ENCODE measurements around the gene APBA3.

The APBA3 gene

DNA sequence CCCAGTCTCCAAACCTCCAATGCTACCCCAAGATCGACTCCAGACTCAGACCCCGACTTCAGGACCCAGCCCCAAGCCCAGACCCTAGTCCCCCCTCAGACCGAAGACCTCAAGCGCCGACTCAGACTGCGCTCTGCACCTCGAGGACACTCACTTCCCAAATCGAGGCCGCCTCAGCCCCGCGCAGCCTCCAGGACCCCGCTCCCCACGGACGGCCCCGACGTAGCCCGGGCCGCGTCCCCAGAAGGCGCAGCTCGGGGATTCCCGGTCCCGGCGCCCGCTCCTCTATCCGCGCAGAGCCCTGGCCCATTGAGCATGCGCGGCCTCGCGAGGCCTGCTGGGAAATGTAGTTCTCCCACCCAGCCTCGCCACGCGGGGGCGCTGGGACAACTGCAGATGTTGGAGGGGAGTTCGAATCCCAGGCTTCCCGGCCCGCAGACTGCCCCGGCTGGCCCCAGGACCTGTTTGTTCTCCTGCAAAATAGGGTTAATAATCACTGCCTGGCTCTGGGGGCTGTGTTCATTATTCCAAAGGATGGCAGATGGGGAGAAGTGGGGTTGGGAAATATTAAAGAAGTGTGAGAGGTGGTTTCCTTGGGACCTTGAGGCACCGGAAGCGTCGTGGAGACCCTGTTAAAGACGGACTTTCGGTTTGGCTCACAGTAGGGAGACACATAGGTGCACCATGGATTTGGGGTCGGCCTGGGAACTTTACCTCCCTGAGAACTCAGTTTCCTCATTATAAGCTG is at the start of gene APBA3:
Gene APBA3 (minus strand): TSS at position 311 of the 748 bp plus-strand sequence. CDS start 1,428 bp downstream, outside the sequence.
- DNase-seq (ENCODE audit: low spot score), result peak; percentile 94

GRCh38 chr19:3810708-3811355 is 49.3 kb upstream of the APBA3 start:
- DNase-seq (ENCODE audit: low spot score), result no peak

DNA sequence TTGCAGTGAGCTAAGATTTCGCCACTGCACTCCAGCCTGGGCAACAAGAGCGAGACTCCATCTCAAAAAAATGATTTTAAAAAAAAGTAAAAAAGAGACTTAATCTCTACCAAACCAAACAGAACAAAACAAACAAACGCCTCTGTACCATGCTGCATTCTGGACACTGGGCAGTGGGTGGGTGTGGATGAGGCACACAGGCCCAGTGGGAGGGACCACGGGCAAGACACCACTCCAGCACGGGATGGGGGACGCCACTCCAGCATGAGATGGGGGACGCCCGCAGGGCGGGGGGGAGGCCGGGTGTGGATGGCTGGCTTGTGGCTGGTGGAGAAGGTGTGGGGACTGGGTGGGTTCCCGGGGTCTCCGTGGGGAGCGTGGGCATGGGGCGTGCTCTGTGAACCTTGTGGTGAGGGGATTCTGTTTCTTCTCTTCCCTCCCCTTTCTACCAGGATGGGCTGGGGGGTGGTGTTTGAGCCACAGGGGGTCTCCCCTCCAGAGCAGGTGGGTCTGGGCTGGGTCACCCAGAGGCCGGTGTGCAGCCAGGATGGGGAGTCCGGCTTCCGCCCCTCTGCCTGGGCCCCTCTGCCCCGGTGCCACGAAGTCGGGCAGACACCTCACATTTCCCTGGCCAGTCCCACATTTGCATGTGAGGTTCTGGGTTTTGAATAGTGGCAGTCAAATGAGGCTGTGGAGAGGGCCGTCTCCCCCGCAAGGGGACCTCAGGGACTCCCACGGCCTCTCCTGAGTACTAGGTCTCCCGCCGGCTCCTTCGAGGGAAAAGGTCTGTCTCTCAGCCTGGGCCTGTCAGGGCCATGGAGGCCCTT is 48.6 kb upstream of the APBA3 start:
- DNase-seq (ENCODE audit: low spot score), result no peak

GRCh38 chr19:3808420-3809143 is 47.1 kb upstream of the APBA3 start:
- DNase-seq (ENCODE audit: low spot score), result no peak

DNA sequence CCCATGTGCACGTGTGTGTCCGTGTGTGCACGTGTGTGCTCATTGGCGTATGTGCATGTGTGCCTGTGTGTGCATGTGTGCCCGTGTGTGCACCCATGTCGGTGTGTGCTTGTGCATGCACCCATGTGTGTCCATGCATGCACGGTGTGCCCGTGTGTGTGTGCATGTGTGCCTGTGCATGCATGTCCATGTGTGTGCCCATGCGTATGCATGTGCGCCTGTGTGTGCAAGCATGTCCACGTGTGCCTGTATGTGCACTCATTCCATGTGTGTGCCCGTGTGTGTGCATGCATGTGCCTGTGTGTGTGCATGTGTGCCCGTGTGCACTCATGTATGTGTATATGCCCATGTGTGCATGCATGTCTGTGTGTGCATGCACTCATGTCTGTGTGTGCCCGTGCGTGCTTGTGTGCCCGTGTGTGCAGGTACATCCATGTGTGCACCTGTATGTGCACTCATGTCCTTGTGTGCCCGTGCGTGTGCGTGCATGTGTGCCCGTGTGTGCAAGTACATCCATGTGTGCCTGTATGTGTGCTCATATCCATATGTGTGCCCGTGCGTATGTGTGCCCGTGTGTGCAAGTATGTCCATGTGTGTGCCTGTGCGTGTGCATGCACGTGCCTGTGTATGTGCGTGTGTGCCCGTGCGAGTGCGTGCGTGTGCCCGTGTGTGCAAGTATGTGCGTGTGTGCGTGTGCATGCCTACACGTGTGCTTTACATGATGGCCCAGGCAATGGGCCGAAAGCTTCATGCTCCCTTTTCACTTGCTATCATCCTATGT is 46.3 kb upstream of the APBA3 start:
- no peak for DNase-seq (ENCODE audit: low spot score)

- no peak for DNase-seq (ENCODE audit: low spot score)
Observed at GRCh38 chr19:3807131-3807480, 45.6 kb upstream of the APBA3 start.

- DNase-seq (ENCODE audit: low spot score), result no peak
Observed at GRCh38 chr19:3805859-3806258, 44.4 kb upstream of the APBA3 start.

DNA sequence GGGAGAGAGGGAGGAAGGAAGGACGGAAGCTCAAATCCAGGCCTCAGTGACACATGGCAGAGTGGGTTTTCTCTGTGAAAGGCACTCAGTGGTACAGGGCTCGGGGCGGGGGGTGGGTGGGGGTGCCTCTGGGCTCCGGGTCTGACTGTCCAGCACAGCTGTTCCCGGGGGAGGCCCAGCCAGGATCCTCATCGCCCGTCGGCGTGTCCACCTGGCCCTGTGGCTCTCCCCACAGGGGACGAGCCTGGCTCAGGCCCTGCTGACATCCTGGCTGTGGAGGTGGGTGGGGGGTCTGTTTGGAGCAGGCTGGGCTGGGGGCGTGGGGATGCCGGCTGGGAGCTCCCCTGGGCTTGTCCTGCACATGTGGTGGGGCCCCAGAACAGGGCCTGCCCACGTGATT is 42.9 kb upstream of the APBA3 start:
- DNase-seq (ENCODE audit: low spot score), result no peak

GRCh38 chr19:3803986-3804385 is 42.5 kb upstream of the APBA3 start:
- DNase-seq (ENCODE audit: low spot score), result no peak

DNA sequence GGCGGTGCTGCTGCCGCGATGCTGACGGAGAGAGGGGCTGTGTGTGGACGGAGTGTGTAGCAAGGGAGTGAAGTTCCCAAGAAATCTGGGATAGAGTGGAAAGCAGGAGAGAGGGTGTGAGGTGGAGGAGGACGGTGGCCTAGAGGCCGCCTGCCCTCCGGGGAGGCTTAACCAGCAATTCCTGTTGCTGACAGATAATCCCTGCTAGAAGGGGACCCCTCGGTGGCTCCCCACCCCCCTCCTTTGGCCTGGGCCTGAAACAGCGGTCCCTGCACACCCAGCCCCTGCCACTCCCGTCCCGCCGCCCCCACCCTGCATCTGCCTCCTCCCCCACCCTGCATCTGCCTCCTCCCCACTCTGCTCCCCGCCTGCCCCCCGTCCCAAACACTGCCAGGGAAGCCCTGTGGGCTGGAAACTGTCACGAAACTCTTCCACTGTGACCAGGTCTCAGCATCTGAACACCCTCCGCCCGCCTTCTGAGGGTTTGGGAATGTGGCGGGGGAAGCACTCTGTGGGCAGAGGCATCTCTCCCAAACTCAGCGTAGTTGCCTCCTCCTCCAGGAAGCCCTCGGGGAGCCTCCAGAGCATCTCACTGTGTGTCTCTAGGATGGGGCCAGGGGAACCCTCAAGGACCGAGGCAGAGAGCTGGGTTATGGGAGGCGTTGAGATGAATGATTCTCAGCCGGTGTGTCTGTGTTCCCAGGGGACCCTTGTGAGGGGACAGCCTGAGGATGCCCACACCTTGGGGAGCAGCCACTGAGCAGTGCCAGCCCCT is 41.8 kb upstream of the APBA3 start:
- no peak for DNase-seq (ENCODE audit: low spot score)

DNA sequence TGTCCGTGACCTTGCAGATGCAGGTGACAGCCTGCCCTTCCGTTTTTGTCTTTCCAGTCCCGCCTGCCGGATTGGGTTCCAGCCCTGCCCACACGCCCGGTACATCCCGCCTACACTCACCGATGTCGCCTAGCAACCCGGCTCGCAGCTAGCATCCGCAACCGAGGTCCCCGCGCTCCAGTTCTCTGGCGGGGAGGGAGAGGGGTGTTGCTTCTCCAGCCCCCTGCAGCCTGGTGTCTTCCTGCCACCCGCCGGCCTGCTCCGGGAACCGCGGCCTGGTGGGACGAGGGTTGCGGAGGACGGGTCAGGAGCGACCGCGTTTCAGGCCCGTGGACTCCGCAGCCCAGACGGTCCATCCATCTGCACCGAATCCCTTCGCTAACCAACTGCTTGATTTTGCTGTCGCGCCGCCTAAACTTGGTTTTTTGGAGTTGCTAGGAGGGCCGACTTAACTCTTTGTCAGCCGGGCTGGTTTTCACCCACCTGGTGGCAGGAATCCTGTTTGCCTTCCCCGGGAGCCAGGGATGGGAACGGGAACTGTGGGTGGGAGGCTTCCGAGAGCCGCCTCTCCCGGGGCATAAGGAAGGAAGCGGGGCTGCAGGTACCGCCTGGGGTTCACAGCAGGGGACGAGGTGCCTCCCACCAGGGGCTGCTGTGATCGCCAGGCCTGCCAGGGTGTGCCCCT is 40.1 kb upstream of the APBA3 start:
- no peak for DNase-seq (ENCODE audit: low spot score)

- DNase-seq (ENCODE audit: low spot score), result no peak
Observed at GRCh38 chr19:3800996-3801395, 39.5 kb upstream of the APBA3 start.

GRCh38 chr19:3798137-3798536 is 36.6 kb upstream of the APBA3 start:
- DNase-seq (ENCODE audit: low spot score), result no peak

DNA sequence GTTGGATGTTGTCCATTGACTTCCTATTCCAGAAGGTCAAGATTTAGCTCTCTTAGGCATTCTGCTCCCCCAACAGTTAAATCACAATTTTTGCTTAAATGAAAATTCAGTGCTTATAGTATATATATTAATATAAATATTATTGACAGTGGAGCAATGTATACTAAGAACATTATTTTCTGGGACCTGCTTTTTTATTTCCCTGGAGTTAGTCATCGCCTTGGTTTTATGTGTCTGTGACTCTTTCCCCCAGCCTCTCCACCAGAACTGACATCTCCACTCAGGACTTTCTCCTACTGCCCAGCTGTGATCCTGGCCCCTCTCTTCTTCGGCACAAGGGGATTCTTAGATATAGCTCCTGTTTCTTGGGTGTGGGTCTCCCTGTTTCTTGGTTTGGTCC is 34.9 kb upstream of the APBA3 start:
- no peak for DNase-seq (ENCODE audit: low spot score)

DNA sequence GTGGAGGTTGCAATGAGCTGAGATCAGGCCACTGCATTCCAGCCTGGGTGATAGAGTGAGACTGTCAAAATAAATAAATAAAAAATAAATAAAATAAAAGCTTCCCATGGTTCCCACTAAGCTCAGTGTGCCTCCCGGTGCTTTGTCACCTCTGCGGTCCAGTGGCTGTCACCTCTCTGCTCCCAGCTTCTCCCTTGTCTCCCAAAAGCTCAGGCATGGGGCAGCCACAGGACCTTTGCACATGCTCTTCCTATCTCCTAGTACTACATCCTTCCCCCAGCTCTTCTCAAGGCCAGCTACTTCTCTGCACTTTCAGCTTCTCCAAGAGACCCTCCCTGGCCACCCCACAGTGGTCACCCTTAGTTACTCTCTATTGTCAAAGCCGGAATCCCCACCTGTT is 32.3 kb upstream of the APBA3 start:
- DNase-seq (ENCODE audit: low spot score), result no peak

DNA sequence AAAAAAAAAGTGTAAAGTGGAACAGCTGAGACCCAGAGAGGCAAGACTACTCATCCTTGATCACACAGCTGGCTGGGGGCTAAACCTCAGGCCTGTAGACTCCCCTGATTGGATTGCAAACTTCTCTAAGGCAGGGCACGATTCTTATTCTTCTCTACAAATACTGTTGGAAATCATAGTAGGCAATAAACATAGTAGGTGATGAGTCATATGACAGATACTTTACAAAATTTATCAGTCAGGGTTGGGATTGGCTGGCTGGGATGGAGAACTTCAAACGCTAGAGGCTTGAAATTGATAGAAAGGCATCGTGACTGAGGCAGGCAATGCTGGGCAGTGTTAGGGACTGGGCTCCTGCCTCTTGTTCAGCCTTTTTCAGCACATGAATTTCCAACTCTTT is 30.6 kb upstream of the APBA3 start:
- DNase-seq (ENCODE audit: low spot score), result no peak

DNA sequence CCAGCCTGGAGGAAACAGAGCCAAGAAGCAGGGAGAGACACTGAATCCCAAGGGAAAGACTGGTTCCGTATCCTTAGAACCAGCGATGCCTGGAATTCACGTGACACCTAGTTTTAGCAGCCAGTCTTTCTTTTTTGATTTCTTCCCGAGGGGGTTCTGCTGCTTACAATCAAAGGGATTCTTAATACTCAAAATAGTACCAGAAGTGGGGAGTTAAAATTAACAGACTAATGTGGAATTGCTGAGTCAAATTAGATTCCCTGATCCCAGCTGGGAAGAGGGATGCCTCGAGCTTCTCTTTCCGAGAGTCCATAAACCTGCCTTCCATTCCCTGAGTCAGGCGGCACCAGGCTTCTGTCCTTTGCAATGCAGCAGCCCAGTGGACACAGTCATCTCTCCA is 29.4 kb upstream of the APBA3 start:
- DNase-seq (ENCODE audit: low spot score), result no peak

DNA sequence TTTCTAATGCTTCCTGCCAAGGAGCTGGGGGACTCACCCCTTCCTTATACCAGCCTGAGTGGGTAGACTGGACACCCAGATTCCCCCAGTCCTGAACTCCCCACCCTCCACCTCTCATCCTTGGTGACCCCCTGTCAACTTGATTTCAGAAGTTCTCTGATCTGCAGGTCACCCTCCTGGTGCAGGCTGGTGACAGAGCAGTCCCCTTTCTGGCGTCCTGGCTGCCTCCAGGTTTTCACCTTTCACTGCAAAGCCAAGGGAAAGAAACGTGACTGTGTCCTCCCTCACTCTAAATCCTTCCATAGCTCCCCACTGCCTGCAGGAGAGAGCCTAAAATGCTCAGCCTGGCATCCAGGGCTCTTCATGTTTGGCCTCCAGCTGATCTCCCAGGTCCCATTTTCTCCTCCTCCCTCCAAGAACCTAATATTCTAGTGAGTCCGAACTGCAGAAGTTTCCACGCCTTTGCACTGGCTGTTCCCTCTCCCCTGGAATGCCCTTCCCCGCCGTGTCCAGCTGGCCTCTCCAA is 28.8 kb upstream of the APBA3 start:
- no peak for DNase-seq (ENCODE audit: low spot score)

- DNase-seq (ENCODE audit: low spot score), result no peak
Observed at GRCh38 chr19:3788996-3789778, 27.7 kb upstream of the APBA3 start.
